ENCODE data around the gene TMEM97. TPM values are rescaled to one million over a fixed set of nuclear protein-coding genes. Genes with fewer than 3 reads are reported as not detected.

TMEM97 gene
- total and polyA plus RNA-seq, 8 donors: 7.6 to 54.0 (median 29.7) TPM

GRCh38 chr17:28333083-28333746, 14.2 kb downstream of the TMEM97 start:
- intact Hi-C loops (cut with DNase I; ENCODE audit: low total_unique reads): no loop called here
- 62 to 76% (median 71%) methylated on average over 1 of the region's 1 CpG for WGBS, 5 donors
- H3K4me1 ChIP-seq: peaks cover 35 to 55% (median 49%) of the 10 kb centered on the region in 4 donors
- peaks cover 21 to 40% (median 38%) of the 10 kb centered on the region in 4 donors for H3K36me3 ChIP-seq
- H3K4me3 ChIP-seq: peak overlapping the region in 1 of 4 donors; percentile 95
- peak overlapping the region in 1 of 5 donors; percentile 94 for H3K27ac ChIP-seq
- H3K9me3 ChIP-seq: no peaks in the 10 kb centered on the region
- TF ChIP-seq POLR2A (IDR thresholded peaks at IDR 0.05): no peak
- no peak for TF ChIP-seq POLR2AphosphoS5 (IDR thresholded peaks at IDR 0.05)
- no peak for TF ChIP-seq CTCF (IDR thresholded peaks at IDR 0.05)
- no peak for TF ChIP-seq EP300 (IDR thresholded peaks at IDR 0.05)
- H3K27me3 ChIP-seq: no peaks in the 10 kb centered on the region
- no peak for DNase-seq

- no peak for TF ChIP-seq POLR2AphosphoS5 (IDR thresholded peaks at IDR 0.05)
- TF ChIP-seq POLR2A (IDR thresholded peaks at IDR 0.05): no peak
- TF ChIP-seq EP300 (IDR thresholded peaks at IDR 0.05): no peak
- TF ChIP-seq CTCF (IDR thresholded peaks at IDR 0.05): no peak
- Histone ChIP-seq H3K36me3 (peaks cover 14 to 31% (median 30%) of the 10 kb centered on the region in 4 donors), H3K9me3 (no peaks in the 10 kb centered on the region), H3K4me3 (peak overlapping the region; percentile 68 to 96 (median 86)), H3K27ac (peak overlapping the region; percentile 23 to 97 (median 94)), H3K4me1 (peaks cover 39 to 63% (median 56%) of the 10 kb centered on the region in 4 donors), H3K27me3 (no peaks in the 10 kb centered on the region)
- intact Hi-C loops (cut with DNase I; ENCODE audit: low total_unique reads): no loop called here
- WGBS, 5 donors: 28 to 50% (median 37%) methylated on average over 6 of the region's 6 CpGs
- no peak for DNase-seq
These were observed 15.2 kb downstream of the TMEM97 start for GRCh38 chr17:28334171-28334570.

- Histone ChIP-seq H3K36me3 (peaks cover 9 to 31% (median 30%) of the 10 kb centered on the region in 4 donors), H3K27me3 (no peaks in the 10 kb centered on the region), H3K27ac (peak overlapping the region; percentile 92 to 97 (median 94)), H3K4me3 (peak overlapping the region; percentile 68 to 96 (median 86)), H3K9me3 (no peaks in the 10 kb centered on the region), H3K4me1 (peaks cover 39 to 69% (median 57%) of the 10 kb centered on the region in 4 donors)
- 5 to 16% (median 6%) methylated on average over 9 to 18 of the region's 18 CpGs for WGBS, 5 donors
- DNase-seq: peak in 1 of 2 donors; percentile 34
- intact Hi-C loops (cut with DNase I; ENCODE audit: low total_unique reads): no loop called here
- no peak for TF ChIP-seq POLR2A (IDR thresholded peaks at IDR 0.05)
- no peak for TF ChIP-seq POLR2AphosphoS5 (IDR thresholded peaks at IDR 0.05)
- no peak for TF ChIP-seq CTCF (IDR thresholded peaks at IDR 0.05)
- TF ChIP-seq EP300 (IDR thresholded peaks at IDR 0.05): no peak
These were observed 15.7 kb downstream of the TMEM97 start for GRCh38 chr17:28334666-28335200.

GRCh38 chr17:28335201-28335958, 16.4 kb downstream of the TMEM97 start, which contains the start of the genes IFT20 and TNFAIP1:
IFT20 (minus strand) TSS chr17:28335472; CDS start chr17:28331985, 3,487 bp downstream.
TNFAIP1 (plus strand) TSS chr17:28335761; CDS start chr17:28339522, 3,761 bp downstream.
- 0 to 2% (median 1%) methylated on average over 24 to 62 of the region's 62 CpGs for WGBS, 5 donors
- H3K4me1 ChIP-seq: peaks cover 39 to 73% (median 57%) of the 10 kb centered on the region in 4 donors
- intact Hi-C loops (cut with DNase I; ENCODE audit: low total_unique reads): no loop called here

More at GRCh38 chr17:28335201-28335958, 16.4 kb downstream of the TMEM97 start, which contains the start of the genes IFT20 and TNFAIP1:
- TF ChIP-seq EP300 (IDR thresholded peaks at IDR 0.05) (no peak), POLR2AphosphoS5 (IDR thresholded peaks at IDR 0.05) (peak; percentile 82 to 99 (median 98)), POLR2A (IDR thresholded peaks at IDR 0.05) (peak in 2 of 4 donors; percentile 91)
- Histone ChIP-seq H3K4me3 (peak within 1 kb of the TSS; percentile 68 to 96 (median 86)), H3K9me3 (no peaks in the 10 kb centered on the region), H3K27me3 (no peaks in the 10 kb centered on the region), H3K36me3 (peaks cover 15 to 31% (median 30%) of the 10 kb centered on the region in 4 donors), H3K27ac (peak within 1 kb of the TSS; percentile 92 to 97 (median 94))
- peak; percentile 98 to 100 for DNase-seq

All from stomach (tissue), 9 donors.